Hepatocyte (in vitro differentiated cells): ENCODE measurements around the gene CHRNA4. TPM values are rescaled to one million over a fixed set of nuclear protein-coding genes. Genes with fewer than 3 reads are reported as not detected.

ENCODE experiments used
- DNase-seq: peaks from one replicate; pipeline ENCODE4 v3.0.0-alpha.2; 2016; ENCODE audit warnings: low spot score
- H2AFZ ChIP-seq: fragments of 200-600 bp; sonication (generic); 2 replicates; pipeline ENCODE4 v1.6.0; 2016; ENCODE audit warnings: antibody characterized with exemption, mild to moderate bottlenecking
- H3K27ac ChIP-seq: fragments of 200-600 bp; sonication (generic); 2 replicates; pipeline ENCODE4 v1.5.1; 2016; ENCODE audit warnings: mild to moderate bottlenecking
- H3K27me3 ChIP-seq: fragments of 200-600 bp; sonication (generic); 2 replicates; pipeline ENCODE4 v1.6.1; 2016
- H3K36me3 ChIP-seq: fragments of 200-600 bp; sonication (generic); replicated peaks from 2 replicates; pipeline ENCODE4 v1.5.1; 2016; ENCODE audit warnings: low read depth; ENCODE audit not compliant: insufficient read depth
- H3K4me1 ChIP-seq: fragments of 200-600 bp; sonication (generic); 2 replicates; pipeline ENCODE4 v1.5.1; 2016; ENCODE audit warnings: mild to moderate bottlenecking, moderate library complexity; ENCODE audit not compliant: insufficient read depth
- H3K4me2 ChIP-seq: fragments of 200-600 bp; sonication (generic); 2 replicates; pipeline ENCODE4 v1.6.0; 2016
- H3K4me3 ChIP-seq: fragments of 200-600 bp; sonication (generic); 2 replicates; pipeline ENCODE4 v1.5.1; 2016; ENCODE audit warnings: mild to moderate bottlenecking
- H3K79me2 ChIP-seq: fragments of 200-600 bp; sonication (generic); 2 replicates; pipeline ENCODE4 v1.6.0; 2017; ENCODE audit warnings: mild to moderate bottlenecking
- H3K9me2 ChIP-seq: fragments of 200-600 bp; sonication (generic); replicated peaks from 2 replicates; pipeline ENCODE4 v1.6.0; 2017; ENCODE audit warnings: mild to moderate bottlenecking; ENCODE audit not compliant: insufficient read depth
- H3K9me3 ChIP-seq: fragments of 200-600 bp; sonication (generic); 2 replicates; pipeline ENCODE4 v1.5.1; 2016; ENCODE audit warnings: low read depth, mild to moderate bottlenecking
- H4K20me1 ChIP-seq: fragments of 200-600 bp; sonication (generic); 2 replicates; pipeline ENCODE4 v1.6.0; 2016; ENCODE audit warnings: mild to moderate bottlenecking; ENCODE audit not compliant: insufficient read depth, poor library complexity, severe bottlenecking
- EZH2 ChIP-seq: fragments of 200-600 bp; sonication (generic); IDR thresholded peaks from 2 replicates; pipeline ENCODE4 v1.6.1; 2016; ENCODE audit warnings: antibody characterized with exemption, mild to moderate bottlenecking, borderline replicate concordance
- EZH2phosphoT487 ChIP-seq: fragments of 200-600 bp; sonication (generic); IDR thresholded peaks from one replicate; pipeline ENCODE4 v1.6.1; 2018; ENCODE audit warnings: antibody characterized with exemption, mild to moderate bottlenecking, low read depth, moderate library complexity; ENCODE audit not compliant: unreplicated experiment, severe bottlenecking
- WGBS: methylation state at CpG from one replicate; pipeline ENCODE4 v1.1.6; 2016; ENCODE audit warnings: low lambda C conversion rate; ENCODE audit errors: missing lambda C conversion rate; 5-methylcytosine and 5-hydroxymethylcytosine counted together
- polyA plus RNA-seq: library from polyadenylated mRNA; unstranded; fragments of >200 nt; fragmentation: Nextera tagmentation; extraction: Ambion mirVana; gene quantifications from 2 replicates; pipeline ENCODE4 v1.2.1, GENCODE V29; 2016
- total RNA-seq: library from RNA; depleted of rRNA; stranded (reverse); fragments of >200 nt; gene quantifications from 2 replicates; pipeline ENCODE4 v1.2.3, GENCODE V29; 2014
- TF ChIP-seq, protein P1 (sequence below): fragments of 200-600 bp; sonication (generic); IDR thresholded peaks from 2 replicates; pipeline ENCODE4 v1.5.1; 2016; ENCODE audit warnings: antibody characterized with exemption, mild to moderate bottlenecking; ENCODE audit not compliant: poor library complexity

The CHRNA4 gene
- total and polyA plus RNA-seq, 2 experiments from 2014 or later: 0.25 TPM; not detected in 1

- Histone ChIP-seq H3K4me2 (no peak overlapping the region), H3K4me1 (no peaks in the 10 kb centered on the region), H3K9me3 (no peaks in the 10 kb centered on the region), H4K20me1 (no peaks in the 10 kb centered on the region), H3K79me2 (no peaks in the 10 kb centered on the region), H3K27me3 (no peaks in the 10 kb centered on the region), H3K9me2 (no peaks in the 10 kb centered on the region), H3K27ac (no peak overlapping the region), H3K4me3 (no peak overlapping the region), H3K36me3 (no peaks in the 10 kb centered on the region), H2AFZ (no peak overlapping the region)
- no peak for DNase-seq
- TF ChIP-seq EZH2phosphoT487 (no peak), EZH2 (no peak)
- TF ChIP-seq, protein P1, sequence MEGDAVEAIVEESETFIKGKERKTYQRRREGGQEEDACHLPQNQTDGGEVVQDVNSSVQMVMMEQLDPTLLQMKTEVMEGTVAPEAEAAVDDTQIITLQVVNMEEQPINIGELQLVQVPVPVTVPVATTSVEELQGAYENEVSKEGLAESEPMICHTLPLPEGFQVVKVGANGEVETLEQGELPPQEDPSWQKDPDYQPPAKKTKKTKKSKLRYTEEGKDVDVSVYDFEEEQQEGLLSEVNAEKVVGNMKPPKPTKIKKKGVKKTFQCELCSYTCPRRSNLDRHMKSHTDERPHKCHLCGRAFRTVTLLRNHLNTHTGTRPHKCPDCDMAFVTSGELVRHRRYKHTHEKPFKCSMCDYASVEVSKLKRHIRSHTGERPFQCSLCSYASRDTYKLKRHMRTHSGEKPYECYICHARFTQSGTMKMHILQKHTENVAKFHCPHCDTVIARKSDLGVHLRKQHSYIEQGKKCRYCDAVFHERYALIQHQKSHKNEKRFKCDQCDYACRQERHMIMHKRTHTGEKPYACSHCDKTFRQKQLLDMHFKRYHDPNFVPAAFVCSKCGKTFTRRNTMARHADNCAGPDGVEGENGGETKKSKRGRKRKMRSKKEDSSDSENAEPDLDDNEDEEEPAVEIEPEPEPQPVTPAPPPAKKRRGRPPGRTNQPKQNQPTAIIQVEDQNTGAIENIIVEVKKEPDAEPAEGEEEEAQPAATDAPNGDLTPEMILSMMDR: no peak
- WGBS: 92% methylated on average over 20 of the region's 23 CpGs
These were observed 44.9 kb upstream of the CHRNA4 start for GRCh38 chr20:63406011-63406410.

DNA sequence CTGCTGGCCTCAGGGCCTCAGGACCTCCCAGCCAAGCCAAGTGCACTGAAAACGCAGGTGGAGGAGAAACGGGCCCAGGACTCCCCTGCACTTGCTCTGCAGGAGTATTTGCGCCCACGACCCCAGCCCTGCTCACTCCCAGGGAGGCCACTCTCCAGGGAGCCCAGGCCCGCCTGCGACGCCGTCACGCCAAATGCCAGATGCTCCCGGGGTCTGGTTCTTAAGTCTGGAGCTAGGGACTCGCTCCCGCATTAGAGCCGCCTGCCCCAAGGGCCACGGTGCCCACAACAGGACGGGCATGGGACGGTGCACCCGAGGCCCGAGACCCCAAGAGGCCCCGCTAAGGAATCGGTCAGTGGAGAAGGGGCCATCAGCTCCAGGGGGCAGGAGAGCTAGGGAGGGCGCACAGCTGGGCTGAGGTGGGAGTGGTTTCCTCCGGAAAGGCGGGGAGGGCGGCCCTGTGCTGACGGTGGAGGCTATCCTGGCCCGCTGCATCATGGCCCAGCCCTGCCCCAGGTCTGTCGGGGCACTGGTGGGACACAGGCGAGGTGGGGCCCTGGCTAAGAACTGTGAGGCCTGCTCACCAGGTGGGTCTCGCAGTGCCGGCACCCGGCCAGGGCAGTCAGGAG lies 44.1 kb upstream of the CHRNA4 start:
- Histone ChIP-seq H3K27ac (no peak overlapping the region), H3K27me3 (no peaks in the 10 kb centered on the region), H3K4me3 (no peak overlapping the region), H3K4me1 (no peaks in the 10 kb centered on the region), H3K4me2 (no peak overlapping the region), H3K9me2 (no peaks in the 10 kb centered on the region), H3K36me3 (no peaks in the 10 kb centered on the region), H3K79me2 (no peaks in the 10 kb centered on the region), H2AFZ (no peak overlapping the region), H3K9me3 (no peaks in the 10 kb centered on the region), H4K20me1 (no peaks in the 10 kb centered on the region)
- DNase-seq: no peak
- WGBS: 90% methylated on average over 27 of the region's 31 CpGs
- TF ChIP-seq EZH2phosphoT487 (no peak), EZH2 (no peak)
- TF ChIP-seq, protein P1: no peak

- WGBS: 89% methylated on average over 26 of the region's 34 CpGs
- no peak overlapping the region for H3K4me3 ChIP-seq
- H3K4me2 ChIP-seq: no peak overlapping the region
These were observed 43.3 kb upstream of the CHRNA4 start for GRCh38 chr20:63404129-63405085.

More at GRCh38 chr20:63404129-63405085, 43.3 kb upstream of the CHRNA4 start:
- no peaks in the 10 kb centered on the region for H3K9me2 ChIP-seq
- H4K20me1 ChIP-seq: no peaks in the 10 kb centered on the region
- H3K36me3 ChIP-seq: no peaks in the 10 kb centered on the region
- H3K27ac ChIP-seq: no peak overlapping the region
- no peaks in the 10 kb centered on the region for H3K27me3 ChIP-seq
- H3K9me3 ChIP-seq: no peaks in the 10 kb centered on the region
- no peak for DNase-seq
- H2AFZ ChIP-seq: no peak overlapping the region
- H3K79me2 ChIP-seq: no peaks in the 10 kb centered on the region
- no peaks in the 10 kb centered on the region for H3K4me1 ChIP-seq
- TF ChIP-seq EZH2: no peak
- TF ChIP-seq, protein P1: no peak
